ENCODE results near the gene L3MBTL1. TPM values are rescaled to one million over a fixed set of nuclear protein-coding genes. Genes with fewer than 3 reads are reported as not detected.
"Not testable (repeated sequence)": the region's sequence is repeated elsewhere in the genome, so short reads cannot be mapped to it uniquely, and the experiment has no call there.

The L3MBTL1 gene
- total RNA-seq, 1 donor from 2014 or later: 13.1 TPM

GRCh38 chr20:43492101-43492500, 15.4 kb upstream of the L3MBTL1 start:
- Histone ChIP-seq H3K27me3 (no peaks in the 10 kb centered on the region), H3K27ac (no peak overlapping the region), H3K36me3 (no peaks in the 10 kb centered on the region), H3K4me3 (no peak overlapping the region), H3K9me3 (no peaks in the 10 kb centered on the region), H3K4me1 (no peaks in the 10 kb centered on the region)
- TF ChIP-seq CTCF (IDR thresholded peaks at IDR 0.05): no peak
- intact Hi-C loops (cut with DNase I): no loop called here
- no peak for DNase-seq (ENCODE audit: low spot score in 2 of 2)

- H3K27me3 ChIP-seq: no peaks in the 10 kb centered on the region
- DNase-seq (ENCODE audit: low spot score in 2 of 2): no peak
- no peak overlapping the region for H3K27ac ChIP-seq
- H3K36me3 ChIP-seq: no peaks in the 10 kb centered on the region
- TF ChIP-seq CTCF (IDR thresholded peaks at IDR 0.05): no peak
- intact Hi-C loops (cut with DNase I): no loop called here
- no peaks in the 10 kb centered on the region for H3K4me1 ChIP-seq
- no peaks in the 10 kb centered on the region for H3K9me3 ChIP-seq
- H3K4me3 ChIP-seq: no peak overlapping the region
These were observed 12.1 kb upstream of the L3MBTL1 start for GRCh38 chr20:43495388-43495787.

GRCh38 chr20:43502021-43502420, 5.5 kb upstream of the L3MBTL1 start:
- H3K4me3 ChIP-seq; H3K4me1 ChIP-seq; H3K27me3 ChIP-seq; H3K27ac ChIP-seq; H3K36me3 ChIP-seq; DNase-seq (ENCODE audit: low spot score in 2 of 2); H3K9me3 ChIP-seq; intact Hi-C loops (cut with DNase I): not testable (repeated sequence)

- Histone ChIP-seq H3K4me1 (peaks cover 0 to 3% of the 10 kb centered on the region in 2 donors), H3K36me3 (no peaks in the 10 kb centered on the region), H3K4me3 (no peak overlapping the region), H3K27me3 (peaks cover 7% of the 10 kb centered on the region), H3K9me3 (no peaks in the 10 kb centered on the region), H3K27ac (no peak overlapping the region)
- no peak for TF ChIP-seq CTCF (IDR thresholded peaks at IDR 0.05)
- no peak for DNase-seq (ENCODE audit: low spot score in 2 of 2)
- intact Hi-C loops (cut with DNase I): no loop called here
These were observed 1.3 kb upstream of the L3MBTL1 start for GRCh38 chr20:43506238-43506637.

- DNase-seq (ENCODE audit: low spot score in 2 of 2): peak in 1 of 2 donors; percentile 63
- H3K9me3 ChIP-seq: no peaks in the 10 kb centered on the region
- no peak for TF ChIP-seq CTCF (IDR thresholded peaks at IDR 0.05)
- peaks cover 0 to 3% of the 10 kb centered on the region in 2 donors for H3K4me1 ChIP-seq
- H3K27ac ChIP-seq: no peak overlapping the region
- intact Hi-C loops (cut with DNase I): no loop called here
- peak overlapping the region; percentile 64 to 94 for H3K4me3 ChIP-seq
- H3K27me3 ChIP-seq: peaks cover 7% of the 10 kb centered on the region
- no peaks in the 10 kb centered on the region for H3K36me3 ChIP-seq
These were observed 609 bp downstream of the L3MBTL1 start for GRCh38 chr20:43508106-43508505.

- H3K36me3 ChIP-seq: no peaks in the 10 kb centered on the region
- intact Hi-C loops (cut with DNase I): no loop called here
- H3K9me3 ChIP-seq: no peaks in the 10 kb centered on the region
- no peak overlapping the region for H3K27ac ChIP-seq
- peaks cover 0 to 3% of the 10 kb centered on the region in 2 donors for H3K4me1 ChIP-seq
- no peak for DNase-seq (ENCODE audit: low spot score in 2 of 2)
- H3K4me3 ChIP-seq: peak overlapping the region in 1 of 2 donors; percentile 64
- TF ChIP-seq CTCF (IDR thresholded peaks at IDR 0.05): no peak
- peaks cover 7% of the 10 kb centered on the region for H3K27me3 ChIP-seq
These were observed 1.1 kb downstream of the L3MBTL1 start for GRCh38 chr20:43508604-43509040.
